Measurements from ENCODE around the gene MPHOSPH8. TPM values are rescaled to one million over a fixed set of nuclear protein-coding genes. Genes with fewer than 3 reads are reported as not detected.
A peak's percentile ranks its signal among the peaks of the same experiment; 100 is the strongest.

Gene MPHOSPH8
- total RNA-seq, 1 experiment from 2014 or later, result 20.6 TPM

DNA sequence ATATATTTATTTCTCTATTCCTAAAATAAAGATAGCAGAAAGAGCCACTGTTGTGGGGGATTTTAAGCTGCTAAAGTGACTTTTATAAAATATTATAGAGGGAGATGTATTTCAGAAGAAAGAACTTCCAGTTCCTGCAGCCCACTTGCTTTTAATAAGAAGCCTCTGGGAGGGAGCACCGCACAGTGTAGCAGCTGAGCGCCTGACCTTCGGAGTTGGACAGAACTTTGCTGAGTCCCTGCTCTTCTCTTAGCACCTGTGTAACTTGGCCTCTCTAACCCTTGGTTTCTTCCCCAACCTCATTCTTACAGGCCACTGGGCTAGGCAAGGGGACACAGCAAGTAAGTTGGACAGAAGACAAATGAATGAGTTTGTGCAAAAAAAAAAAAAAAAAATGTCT lies 37.4 kb upstream of the MPHOSPH8 start:
- in situ Hi-C loops (cut with HindIII; ENCODE audit: low pct_unique_long_range_greater_than_20kb, low sequenced_read_pairs) (no loop called here), intact Hi-C loops (cut with micrococcal nuclease; ENCODE audit: unreplicated experiment) (no loop called here)
- DNase-seq (ENCODE audit: low read depth, low spot score), result no peak
- H3K27me3 ChIP-seq (ENCODE audit: control insufficient read depth, insufficient read depth, low read length), result no peaks in the 10 kb centered on the region
- H3K4me1 ChIP-seq (ENCODE audit: control insufficient read depth, insufficient read depth, low read length), result peaks cover 17% of the 10 kb centered on the region
- BruUV-seq (replicated peaks), result no TSS peak
- TF ChIP-seq POLR2AphosphoS5 (IDR thresholded peaks at IDR 0.05; ENCODE audit: low read depth, low read length), result no peak
- TF ChIP-seq, protein P1, sequence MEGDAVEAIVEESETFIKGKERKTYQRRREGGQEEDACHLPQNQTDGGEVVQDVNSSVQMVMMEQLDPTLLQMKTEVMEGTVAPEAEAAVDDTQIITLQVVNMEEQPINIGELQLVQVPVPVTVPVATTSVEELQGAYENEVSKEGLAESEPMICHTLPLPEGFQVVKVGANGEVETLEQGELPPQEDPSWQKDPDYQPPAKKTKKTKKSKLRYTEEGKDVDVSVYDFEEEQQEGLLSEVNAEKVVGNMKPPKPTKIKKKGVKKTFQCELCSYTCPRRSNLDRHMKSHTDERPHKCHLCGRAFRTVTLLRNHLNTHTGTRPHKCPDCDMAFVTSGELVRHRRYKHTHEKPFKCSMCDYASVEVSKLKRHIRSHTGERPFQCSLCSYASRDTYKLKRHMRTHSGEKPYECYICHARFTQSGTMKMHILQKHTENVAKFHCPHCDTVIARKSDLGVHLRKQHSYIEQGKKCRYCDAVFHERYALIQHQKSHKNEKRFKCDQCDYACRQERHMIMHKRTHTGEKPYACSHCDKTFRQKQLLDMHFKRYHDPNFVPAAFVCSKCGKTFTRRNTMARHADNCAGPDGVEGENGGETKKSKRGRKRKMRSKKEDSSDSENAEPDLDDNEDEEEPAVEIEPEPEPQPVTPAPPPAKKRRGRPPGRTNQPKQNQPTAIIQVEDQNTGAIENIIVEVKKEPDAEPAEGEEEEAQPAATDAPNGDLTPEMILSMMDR (IDR thresholded peaks at IDR 0.05), result no peak
- TF ChIP-seq, protein P2, sequence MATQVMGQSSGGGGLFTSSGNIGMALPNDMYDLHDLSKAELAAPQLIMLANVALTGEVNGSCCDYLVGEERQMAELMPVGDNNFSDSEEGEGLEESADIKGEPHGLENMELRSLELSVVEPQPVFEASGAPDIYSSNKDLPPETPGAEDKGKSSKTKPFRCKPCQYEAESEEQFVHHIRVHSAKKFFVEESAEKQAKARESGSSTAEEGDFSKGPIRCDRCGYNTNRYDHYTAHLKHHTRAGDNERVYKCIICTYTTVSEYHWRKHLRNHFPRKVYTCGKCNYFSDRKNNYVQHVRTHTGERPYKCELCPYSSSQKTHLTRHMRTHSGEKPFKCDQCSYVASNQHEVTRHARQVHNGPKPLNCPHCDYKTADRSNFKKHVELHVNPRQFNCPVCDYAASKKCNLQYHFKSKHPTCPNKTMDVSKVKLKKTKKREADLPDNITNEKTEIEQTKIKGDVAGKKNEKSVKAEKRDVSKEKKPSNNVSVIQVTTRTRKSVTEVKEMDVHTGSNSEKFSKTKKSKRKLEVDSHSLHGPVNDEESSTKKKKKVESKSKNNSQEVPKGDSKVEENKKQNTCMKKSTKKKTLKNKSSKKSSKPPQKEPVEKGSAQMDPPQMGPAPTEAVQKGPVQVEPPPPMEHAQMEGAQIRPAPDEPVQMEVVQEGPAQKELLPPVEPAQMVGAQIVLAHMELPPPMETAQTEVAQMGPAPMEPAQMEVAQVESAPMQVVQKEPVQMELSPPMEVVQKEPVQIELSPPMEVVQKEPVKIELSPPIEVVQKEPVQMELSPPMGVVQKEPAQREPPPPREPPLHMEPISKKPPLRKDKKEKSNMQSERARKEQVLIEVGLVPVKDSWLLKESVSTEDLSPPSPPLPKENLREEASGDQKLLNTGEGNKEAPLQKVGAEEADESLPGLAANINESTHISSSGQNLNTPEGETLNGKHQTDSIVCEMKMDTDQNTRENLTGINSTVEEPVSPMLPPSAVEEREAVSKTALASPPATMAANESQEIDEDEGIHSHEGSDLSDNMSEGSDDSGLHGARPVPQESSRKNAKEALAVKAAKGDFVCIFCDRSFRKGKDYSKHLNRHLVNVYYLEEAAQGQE (IDR thresholded peaks at IDR 0.05; ENCODE audit: insufficient read depth in 1 of 2, low read depth in 2 of 2, low read length in 1 of 2), result no peak
- no peak for TF ChIP-seq SIN3A (IDR thresholded peaks at IDR 0.05; ENCODE audit: borderline replicate concordance, insufficient read depth, low read depth, low read length)
- TF ChIP-seq TCF7L2 (IDR thresholded peaks at IDR 0.05; ENCODE audit: low read depth, low read length), result no peak
- ATAC-seq, result no peak
- H3K9me3 ChIP-seq (ENCODE audit: control insufficient read depth, insufficient read depth, low read depth, low read length), result no peaks in the 10 kb centered on the region
- no peak overlapping the region for H3K4me3 ChIP-seq (ENCODE audit: low read depth in 2 of 2, low read length in 2 of 2)
- H3K27ac ChIP-seq (ENCODE audit: low read length), result no peak overlapping the region
- POLR2A ChIA-PET, result no interaction called here
- no peaks in the 10 kb centered on the region for H3K36me3 ChIP-seq (ENCODE audit: control insufficient read depth, insufficient read depth, low read length)
- CTCF ChIA-PET, result no interaction called here

DNA sequence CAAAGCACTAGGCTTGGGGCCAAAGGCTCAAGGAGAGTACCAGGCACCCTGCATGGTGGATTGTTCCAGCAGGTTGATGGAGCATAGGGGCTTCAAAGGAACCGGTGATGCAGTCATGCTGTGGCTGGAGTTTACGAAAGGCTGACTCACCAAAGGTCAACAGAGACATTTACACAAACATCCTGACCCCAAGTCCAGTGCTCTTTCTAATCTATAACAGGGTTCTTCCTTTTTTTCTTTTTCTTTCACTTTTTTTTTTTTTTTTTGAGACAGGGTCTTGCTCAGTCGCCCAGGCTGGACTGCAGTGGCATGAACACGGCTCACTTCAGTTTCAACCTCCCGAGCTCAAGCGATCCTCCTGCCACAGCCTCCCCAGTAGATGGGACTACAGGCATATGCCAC lies 36.5 kb upstream of the MPHOSPH8 start:
- no peaks in the 10 kb centered on the region for H3K36me3 ChIP-seq (ENCODE audit: control insufficient read depth, insufficient read depth, low read length)
- peak overlapping the region; percentile 54; the same call in 1 of the 2 replicates for H3K27ac ChIP-seq (ENCODE audit: low read length)
- in situ Hi-C loops (cut with HindIII; ENCODE audit: low pct_unique_long_range_greater_than_20kb, low sequenced_read_pairs), result no loop called here
- H3K4me3 ChIP-seq (ENCODE audit: low read depth in 2 of 2, low read length in 2 of 2), result no peak overlapping the region
- intact Hi-C loops (cut with micrococcal nuclease; ENCODE audit: unreplicated experiment), result no loop called here
- no TSS peak for BruUV-seq (replicated peaks)
- CTCF ChIA-PET, result no interaction called here
- POLR2A ChIA-PET, result no interaction called here
- peak; percentile 47 for DNase-seq (ENCODE audit: low read depth, low spot score)
- peaks cover 17% of the 10 kb centered on the region for H3K4me1 ChIP-seq (ENCODE audit: control insufficient read depth, insufficient read depth, low read length)
- ATAC-seq, result peak; percentile 79
- TF ChIP-seq POLR2AphosphoS5 (IDR thresholded peaks at IDR 0.05; ENCODE audit: low read depth, low read length) (peak; percentile 42; the same call in 1 of the 2 replicates), SIN3A (IDR thresholded peaks at IDR 0.05; ENCODE audit: borderline replicate concordance, insufficient read depth, low read depth, low read length) (no peak), TCF7L2 (IDR thresholded peaks at IDR 0.05; ENCODE audit: low read depth, low read length) (peak; percentile 99)
- TF ChIP-seq, protein P2 (IDR thresholded peaks at IDR 0.05; ENCODE audit: insufficient read depth in 1 of 2, low read depth in 2 of 2, low read length in 1 of 2), result no peak
- TF ChIP-seq, protein P1 (IDR thresholded peaks at IDR 0.05), result no peak
- H3K9me3 ChIP-seq (ENCODE audit: control insufficient read depth, insufficient read depth, low read depth, low read length), result no peaks in the 10 kb centered on the region
- no peaks in the 10 kb centered on the region for H3K27me3 ChIP-seq (ENCODE audit: control insufficient read depth, insufficient read depth, low read length)

All from Panc1 (cell line).